Retinal pigment epithelial cell (primary cell): ENCODE measurements around the gene TUBB1.

Source experiments
- DNase-seq: peaks from one replicate; pipeline ENCODE4 v3.0.0-alpha.2; 2010; ENCODE audit warnings: low read depth
- H3K4me3 ChIP-seq: 2 replicates; pipeline ENCODE4 v1.5.1; 2011; ENCODE audit warnings: mild to moderate bottlenecking, low read length, control low read depth, moderate library complexity
- TF ChIP-seq, protein P1 (sequence below): conservative IDR thresholded peaks from 2 replicates; pipeline ENCODE4 v1.5.1; 2011; ENCODE audit warnings: low read depth, low read length, control low read depth, inconsistent platforms

TUBB1 gene

GRCh38 chr20:59017493-59018231 is 1.6 kb upstream of the TUBB1 start:
- no peak for DNase-seq
- H3K4me3 ChIP-seq, result no peak overlapping the region
- TF ChIP-seq, protein P1, sequence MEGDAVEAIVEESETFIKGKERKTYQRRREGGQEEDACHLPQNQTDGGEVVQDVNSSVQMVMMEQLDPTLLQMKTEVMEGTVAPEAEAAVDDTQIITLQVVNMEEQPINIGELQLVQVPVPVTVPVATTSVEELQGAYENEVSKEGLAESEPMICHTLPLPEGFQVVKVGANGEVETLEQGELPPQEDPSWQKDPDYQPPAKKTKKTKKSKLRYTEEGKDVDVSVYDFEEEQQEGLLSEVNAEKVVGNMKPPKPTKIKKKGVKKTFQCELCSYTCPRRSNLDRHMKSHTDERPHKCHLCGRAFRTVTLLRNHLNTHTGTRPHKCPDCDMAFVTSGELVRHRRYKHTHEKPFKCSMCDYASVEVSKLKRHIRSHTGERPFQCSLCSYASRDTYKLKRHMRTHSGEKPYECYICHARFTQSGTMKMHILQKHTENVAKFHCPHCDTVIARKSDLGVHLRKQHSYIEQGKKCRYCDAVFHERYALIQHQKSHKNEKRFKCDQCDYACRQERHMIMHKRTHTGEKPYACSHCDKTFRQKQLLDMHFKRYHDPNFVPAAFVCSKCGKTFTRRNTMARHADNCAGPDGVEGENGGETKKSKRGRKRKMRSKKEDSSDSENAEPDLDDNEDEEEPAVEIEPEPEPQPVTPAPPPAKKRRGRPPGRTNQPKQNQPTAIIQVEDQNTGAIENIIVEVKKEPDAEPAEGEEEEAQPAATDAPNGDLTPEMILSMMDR, result no peak

DNA sequence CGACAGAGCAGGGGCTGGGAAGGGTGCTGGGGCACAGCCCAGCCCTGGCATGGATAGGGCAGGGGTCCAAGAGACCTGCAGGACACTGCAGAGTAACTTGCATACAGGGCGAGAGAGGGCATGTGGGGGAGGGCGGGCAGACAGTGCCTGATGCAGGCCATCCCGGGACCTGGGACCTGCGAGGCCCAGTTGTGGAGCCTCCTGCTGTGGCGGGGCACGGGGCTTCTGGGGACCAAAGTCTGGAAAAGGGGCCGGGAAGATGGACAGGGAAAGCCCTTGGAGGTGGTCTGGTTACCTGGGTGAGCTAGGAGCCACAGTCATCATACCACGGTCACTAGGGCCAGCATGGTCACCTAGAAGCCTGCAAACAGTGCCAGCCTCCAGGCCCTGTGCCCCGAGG is 412 bp upstream of the TUBB1 start:
- TF ChIP-seq, protein P1, result no peak
- no peak for DNase-seq
- no peak overlapping the region for H3K4me3 ChIP-seq

DNA sequence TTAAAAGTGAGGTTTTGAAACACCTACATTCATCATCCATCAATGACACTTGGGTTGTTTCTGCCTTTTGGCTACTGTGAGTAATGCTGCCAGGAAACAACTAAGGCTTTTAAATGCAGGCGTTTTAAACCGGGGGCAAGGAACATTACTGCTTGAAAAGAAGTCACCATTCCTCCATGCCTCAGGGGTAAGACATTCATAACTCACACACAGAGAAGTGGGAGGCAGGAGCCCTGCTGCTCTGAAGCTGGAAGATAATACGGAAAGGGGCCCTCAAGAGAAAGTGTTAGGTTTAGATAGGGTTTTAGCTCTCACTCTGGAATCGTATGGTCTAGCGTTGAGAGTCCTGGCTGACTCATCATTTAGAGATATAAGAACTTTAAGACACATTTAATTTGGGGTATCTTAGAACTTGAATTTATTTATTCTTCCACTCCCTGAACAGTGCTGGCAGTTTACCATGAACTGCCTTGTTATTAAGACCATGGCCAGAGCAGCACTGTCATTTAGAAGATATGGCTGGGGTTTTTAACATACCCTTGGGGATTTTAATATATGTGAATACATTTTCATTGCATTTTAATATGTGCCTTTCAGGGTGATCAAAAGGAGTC is 1.8 kb downstream of the TUBB1 start:
- DNase-seq, result no peak
- no peak overlapping the region for H3K4me3 ChIP-seq
- TF ChIP-seq, protein P1, result no peak

DNA sequence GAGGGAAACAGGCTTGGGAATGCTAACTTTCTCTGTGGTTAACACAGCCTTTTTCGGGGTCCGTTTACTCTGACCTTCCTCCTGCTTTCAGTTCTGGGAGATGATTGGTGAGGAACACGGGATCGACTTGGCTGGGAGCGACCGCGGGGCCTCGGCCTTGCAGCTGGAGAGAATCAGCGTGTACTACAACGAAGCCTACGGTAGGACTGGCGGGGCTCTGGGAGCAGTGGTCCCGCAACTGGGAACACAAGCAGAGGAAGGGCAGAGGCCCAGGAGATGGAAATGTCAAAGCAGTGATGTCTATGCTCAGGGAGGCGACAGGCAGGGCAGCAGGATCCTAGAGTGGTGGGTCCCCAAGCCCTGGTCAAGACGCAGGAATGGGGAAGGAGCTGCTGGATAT is 3.5 kb downstream of the TUBB1 start:
- H3K4me3 ChIP-seq, result no peak overlapping the region
- no peak for DNase-seq
- TF ChIP-seq, protein P1, result no peak

DNA sequence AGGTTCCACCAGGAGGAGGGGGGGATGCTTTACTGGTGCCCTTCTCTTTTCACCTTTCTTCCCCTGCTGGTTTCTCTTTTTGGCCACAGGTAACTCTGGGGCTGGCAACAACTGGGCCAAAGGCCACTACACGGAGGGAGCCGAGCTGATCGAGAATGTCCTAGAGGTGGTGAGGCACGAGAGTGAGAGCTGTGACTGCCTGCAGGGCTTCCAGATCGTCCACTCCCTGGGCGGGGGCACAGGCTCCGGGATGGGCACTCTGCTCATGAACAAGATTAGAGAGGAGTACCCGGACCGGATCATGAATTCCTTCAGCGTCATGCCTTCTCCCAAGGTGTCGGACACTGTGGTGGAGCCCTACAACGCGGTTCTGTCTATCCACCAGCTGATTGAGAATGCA is 4.4 kb downstream of the TUBB1 start:
- no peak overlapping the region for H3K4me3 ChIP-seq
- no peak for DNase-seq

DNA sequence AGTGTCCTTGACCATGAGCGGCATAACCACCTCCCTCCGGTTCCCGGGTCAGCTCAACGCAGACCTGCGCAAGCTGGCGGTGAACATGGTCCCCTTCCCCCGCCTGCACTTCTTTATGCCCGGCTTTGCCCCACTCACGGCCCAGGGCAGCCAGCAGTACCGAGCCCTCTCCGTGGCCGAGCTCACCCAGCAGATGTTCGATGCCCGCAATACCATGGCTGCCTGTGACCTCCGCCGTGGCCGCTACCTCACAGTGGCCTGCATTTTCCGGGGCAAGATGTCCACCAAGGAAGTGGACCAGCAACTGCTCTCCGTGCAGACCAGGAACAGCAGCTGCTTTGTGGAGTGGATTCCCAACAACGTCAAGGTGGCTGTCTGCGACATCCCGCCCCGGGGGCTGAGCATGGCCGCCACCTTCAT is 4.9 kb downstream of the TUBB1 start:
- TF ChIP-seq, protein P1, result no peak
- no peak for DNase-seq
- no peak overlapping the region for H3K4me3 ChIP-seq

More for the DNA sequence above, 4.4 kb downstream of the TUBB1 start:
- TF ChIP-seq, protein P1, result no peak

DNA sequence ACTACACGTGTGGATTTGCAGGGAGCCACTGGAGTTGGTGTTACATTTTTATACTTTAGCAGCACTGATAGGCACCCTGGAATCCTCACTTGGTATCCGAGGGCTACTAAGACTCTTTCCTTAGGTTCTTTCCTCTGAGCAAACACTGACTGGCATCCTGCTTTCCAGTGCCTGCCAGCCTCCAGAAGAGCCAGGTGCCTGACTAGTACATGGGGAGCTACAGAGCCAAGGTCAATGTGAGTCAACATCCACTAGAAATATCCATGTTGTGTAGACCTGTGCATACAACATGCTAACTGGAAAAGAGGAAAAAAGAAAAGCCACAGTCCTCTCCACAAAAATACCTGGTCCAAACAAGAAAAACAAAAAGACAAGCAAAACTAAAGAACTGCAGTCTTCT is 5.9 kb downstream of the TUBB1 start:
- no peak overlapping the region for H3K4me3 ChIP-seq
- no peak for DNase-seq
- TF ChIP-seq, protein P1, result no peak
